Astrocyte (in vitro differentiated cells and primary cell): ENCODE results near the gene DIO3. TPM values are rescaled to one million over a fixed set of nuclear protein-coding genes. Genes with fewer than 3 reads are reported as not detected.

Experiments used
- DNase-seq: peaks from one replicate; pipeline ENCODE4 v3.0.0-alpha.2; 2010; ENCODE audit warnings: low read depth
- FAIRE-seq: peaks from 2 replicates; lab custom pipeline; 2011; peaks lifted over from hg19 to GRCh38; lab: Jason Lieb, UNC
- H2AFZ ChIP-seq: 2 replicates; pipeline ENCODE4 v1.6.0; 2012; ENCODE audit warnings: low read depth, low read length, inconsistent platforms
- H3K27ac ChIP-seq: 2 replicates; pipeline ENCODE4 v1.5.1; 2011; ENCODE audit warnings: low read depth, low read length, inconsistent platforms
- H3K27me3 ChIP-seq: 2 replicates; pipeline ENCODE4 v1.6.0; 2011; ENCODE audit warnings: low read length, inconsistent platforms; ENCODE audit not compliant: insufficient read depth
- H3K36me3 ChIP-seq: 2 replicates; pipeline ENCODE4 v1.5.1; 2011; ENCODE audit warnings: low read length, inconsistent platforms; ENCODE audit not compliant: insufficient read depth
- H3K4me1 ChIP-seq: 2 replicates; pipeline ENCODE4 v1.5.1; 2011; ENCODE audit warnings: low read length, inconsistent platforms; ENCODE audit not compliant: insufficient read depth
- H3K4me2 ChIP-seq: 2 replicates; pipeline ENCODE4 v1.6.0; 2012; ENCODE audit warnings: low read length, inconsistent platforms
- H3K4me3 ChIP-seq: 2 replicates; pipeline ENCODE4 v1.5.1; 2011; ENCODE audit warnings: low read depth, mild to moderate bottlenecking, low read length, inconsistent platforms; ENCODE audit not compliant: insufficient read depth
- H3K79me2 ChIP-seq: 2 replicates; pipeline ENCODE4 v1.6.0; 2012; ENCODE audit warnings: mild to moderate bottlenecking, low read length, inconsistent platforms; ENCODE audit not compliant: insufficient read depth
- H3K9ac ChIP-seq: 2 replicates; pipeline ENCODE4 v1.6.0; 2012; ENCODE audit warnings: mild to moderate bottlenecking, low read length, inconsistent platforms
- H3K9me3 ChIP-seq: 2 replicates; pipeline ENCODE4 v1.5.1; 2012; ENCODE audit warnings: low read depth, mild to moderate bottlenecking, low read length, inconsistent platforms; ENCODE audit not compliant: insufficient read depth
- H4K20me1 ChIP-seq: 2 replicates; pipeline ENCODE4 v1.6.0; 2012; ENCODE audit warnings: low read length, inconsistent platforms; ENCODE audit not compliant: insufficient read depth
- H3K27ac Mint-ChIP-seq: one replicate; pipeline ENCODE4 v1.8.0; 2021; ENCODE audit warnings: mild to moderate bottlenecking, mixed read lengths; ENCODE audit not compliant: unreplicated experiment
- H3K27me3 Mint-ChIP-seq: one replicate; pipeline ENCODE4 v1.8.0; 2021; ENCODE audit warnings: low read depth, mixed read lengths; ENCODE audit not compliant: unreplicated experiment
- H3K36me3 Mint-ChIP-seq: one replicate; pipeline ENCODE4 v1.8.0; 2021; ENCODE audit warnings: low read depth, mixed read lengths; ENCODE audit not compliant: unreplicated experiment
- H3K4me1 Mint-ChIP-seq: one replicate; pipeline ENCODE4 v1.8.0; 2021; ENCODE audit warnings: low read depth, mixed read lengths; ENCODE audit not compliant: unreplicated experiment
- H3K4me3 Mint-ChIP-seq: one replicate; pipeline ENCODE4 v1.8.0; 2021; ENCODE audit warnings: mild to moderate bottlenecking, moderate library complexity, mixed read lengths; ENCODE audit not compliant: unreplicated experiment
- H3K9me3 Mint-ChIP-seq: one replicate; pipeline ENCODE4 v1.8.0; 2021; ENCODE audit warnings: mild to moderate bottlenecking, mixed read lengths; ENCODE audit not compliant: unreplicated experiment
- CTCF ChIP-seq: IDR thresholded peaks from 2 replicates; pipeline ENCODE4 v1.5.1; 2011; ENCODE audit warnings: low read depth, mild to moderate bottlenecking, inconsistent platforms, low read length, moderate library complexity; ENCODE audit not compliant: insufficient read depth
- EZH2 ChIP-seq: IDR thresholded peaks from 2 replicates; pipeline ENCODE4 v1.6.1; 2012; ENCODE audit warnings: mild to moderate bottlenecking, low read length, inconsistent platforms; ENCODE audit not compliant: insufficient read depth
- total RNA-seq: library from RNA; stranded (reverse); gene quantifications from 2 replicates; pipeline ENCODE4 v1.2.1, GENCODE V29; 2021

The DIO3 gene
- total RNA-seq, 1 donor from 2014 or later: 0.79 TPM

GRCh38 chr14:101559250-101559623 lies 2.1 kb upstream of the DIO3 start:
- no peak overlapping the region for H3K4me3 Mint-ChIP-seq
- DNase-seq (no peak), FAIRE-seq (no peak)
- no peak overlapping the region for H3K9ac ChIP-seq
- H4K20me1 ChIP-seq: no peaks in the 10 kb centered on the region
- no peak overlapping the region for H3K4me2 ChIP-seq
- H3K79me2 ChIP-seq: no peaks in the 10 kb centered on the region
- no peak overlapping the region for H3K4me3 ChIP-seq
- H3K4me1 Mint-ChIP-seq: peaks cover 4% of the 10 kb centered on the region
- H3K36me3 Mint-ChIP-seq: peaks cover 2% of the 10 kb centered on the region
- no peaks in the 10 kb centered on the region for H3K36me3 ChIP-seq
- peaks cover 2% of the 10 kb centered on the region for H3K4me1 ChIP-seq
- peaks cover 53% of the 10 kb centered on the region for H3K27me3 ChIP-seq
- TF ChIP-seq EZH2 (no peak), CTCF (no peak)
- H3K27ac ChIP-seq: no peak overlapping the region
- peaks cover 74% of the 10 kb centered on the region for H3K27me3 Mint-ChIP-seq
- H3K9me3 Mint-ChIP-seq: peaks cover 8% of the 10 kb centered on the region
- no peak overlapping the region for H2AFZ ChIP-seq
- no peak overlapping the region for H3K27ac Mint-ChIP-seq
- peaks cover 16% of the 10 kb centered on the region for H3K9me3 ChIP-seq

- Histone ChIP-seq H3K4me3 (no peak overlapping the region), H3K79me2 (no peaks in the 10 kb centered on the region), H3K27ac (no peak overlapping the region), H3K9me3 (peaks cover 16% of the 10 kb centered on the region), H2AFZ (no peak overlapping the region), H3K4me1 (peaks cover 2% of the 10 kb centered on the region), H3K9ac (no peak overlapping the region), H3K4me2 (peak overlapping the region; percentile 26), H3K27me3 (peaks cover 59% of the 10 kb centered on the region), H3K36me3 (no peaks in the 10 kb centered on the region), H4K20me1 (no peaks in the 10 kb centered on the region)
- Mint-ChIP-seq H3K27me3 (peaks cover 75% of the 10 kb centered on the region), H3K4me1 (peaks cover 4% of the 10 kb centered on the region), H3K27ac (no peak overlapping the region), H3K9me3 (peaks cover 8% of the 10 kb centered on the region), H3K4me3 (no peak overlapping the region), H3K36me3 (peaks cover 2% of the 10 kb centered on the region)
- TF ChIP-seq EZH2: no peak
- TF ChIP-seq CTCF: no peak
- FAIRE-seq (no peak), DNase-seq (peak; percentile 6)
These were observed 1.4 kb upstream of the DIO3 start for GRCh38 chr14:101559624-101560533.
